HG03442 (cell line): ENCODE data around the gene ARV1.
"Not testable (repeated sequence)": the region's sequence is repeated elsewhere in the genome, so short reads cannot be mapped to it uniquely, and the experiment has no call there.

ENCODE experiments used
- ATAC-seq: cut with Tn5 transposase; IDR thresholded peaks from one replicate; pipeline ENCODE4 v1.9.1; 2021; ENCODE audit warnings: mild to moderate bottlenecking, moderate library complexity; ENCODE audit not compliant: unreplicated experiment

Gene ARV1

GRCh38 chr1:231040800-231041718 is 62.2 kb downstream of the ARV1 start:
- no peak for ATAC-seq

DNA sequence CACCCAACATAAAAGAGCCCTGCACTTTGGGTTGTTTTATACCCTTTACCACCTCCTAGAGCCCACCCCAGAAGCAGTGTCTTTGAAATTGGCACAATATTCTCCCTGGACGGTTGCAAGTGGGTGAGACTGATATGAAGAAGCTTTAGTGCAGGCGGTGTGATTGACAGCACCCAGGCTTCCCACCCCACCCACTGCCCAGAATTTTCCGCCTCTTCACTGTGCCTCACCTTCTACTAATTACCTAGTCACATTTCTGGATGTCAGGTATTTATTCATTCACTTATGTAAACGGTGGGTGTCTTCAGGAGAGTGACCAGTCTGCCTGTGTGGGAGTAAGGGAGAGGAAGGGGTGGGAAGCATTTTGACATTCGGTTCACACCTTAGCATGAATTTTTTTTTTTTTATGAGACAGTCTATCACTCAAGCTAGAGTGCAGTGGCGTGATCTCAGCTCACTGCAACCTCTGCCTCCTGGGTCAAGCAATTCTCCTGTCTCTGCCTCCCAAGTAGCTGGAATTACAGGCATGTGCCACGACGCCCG is 62.9 kb downstream of the ARV1 start:
- no peak for ATAC-seq

- ATAC-seq, result no peak
These were observed 65.7 kb downstream of the ARV1 start for GRCh38 chr1:231044588-231044987.

GRCh38 chr1:231045286-231045685 is 66.4 kb downstream of the ARV1 start:
- ATAC-seq, result no peak

- ATAC-seq, result not testable (repeated sequence)
These were observed 67.2 kb downstream of the ARV1 start for GRCh38 chr1:231045921-231046729.

DNA sequence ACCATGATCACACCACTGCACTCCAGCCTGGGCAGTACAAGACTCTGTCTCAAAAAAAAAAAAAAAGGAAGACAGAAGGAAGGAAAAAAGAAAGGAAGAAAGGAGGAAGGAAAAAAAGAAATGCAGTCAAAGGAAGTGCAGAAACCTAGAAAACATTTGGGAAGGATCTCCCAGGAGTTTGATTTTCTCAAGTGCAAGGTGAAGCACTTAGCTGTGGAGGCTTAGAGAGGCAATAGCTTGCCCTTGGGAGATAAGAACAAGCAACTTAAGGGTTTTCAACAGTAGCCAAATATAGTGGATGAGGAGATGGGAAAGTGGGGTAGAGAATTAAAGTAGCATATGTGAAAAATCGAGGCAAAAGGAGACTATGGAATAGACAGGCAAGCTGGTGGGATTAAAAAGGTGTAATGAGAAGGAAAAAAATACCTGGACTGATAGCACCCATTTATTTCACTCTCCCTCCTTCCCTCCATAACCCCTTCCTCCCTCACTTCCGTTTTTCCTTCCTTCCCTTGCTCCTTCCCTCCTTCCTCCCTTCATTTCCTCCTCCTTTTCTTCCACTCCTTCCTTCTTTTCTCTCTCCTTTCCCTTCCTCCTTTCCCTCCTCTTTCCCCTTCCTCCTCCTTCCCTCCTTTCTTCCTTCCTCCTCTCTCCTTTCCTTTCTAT is 68.0 kb downstream of the ARV1 start:
- no peak for ATAC-seq

GRCh38 chr1:231047529-231047928 is 68.6 kb downstream of the ARV1 start:
- not testable (repeated sequence) for ATAC-seq

DNA sequence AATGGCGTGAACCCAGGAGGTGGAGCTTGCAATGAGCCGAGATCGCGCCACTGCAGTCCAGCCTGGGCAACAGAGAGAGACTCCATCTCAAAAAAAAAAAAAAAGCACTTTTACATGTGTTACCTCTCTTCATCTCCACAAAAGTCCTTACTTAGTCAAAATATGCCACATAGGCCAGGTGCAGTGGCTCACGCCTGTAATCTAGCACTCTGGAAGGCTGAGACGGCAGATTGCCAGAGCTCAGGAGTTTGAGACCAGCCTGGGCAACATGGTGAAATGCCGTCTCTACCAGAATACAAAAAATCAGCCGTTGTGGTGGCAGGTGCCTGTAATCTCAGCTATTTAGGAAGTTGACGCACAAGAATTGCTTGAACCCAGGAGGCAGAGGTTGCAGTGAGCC is 69.5 kb downstream of the ARV1 start:
- ATAC-seq, result not testable (repeated sequence)

- no peak for ATAC-seq
These were observed 70.5 kb downstream of the ARV1 start for GRCh38 chr1:231049121-231049979.
